Measurements from ENCODE around the gene CCDC50.

The CCDC50 gene

DNA sequence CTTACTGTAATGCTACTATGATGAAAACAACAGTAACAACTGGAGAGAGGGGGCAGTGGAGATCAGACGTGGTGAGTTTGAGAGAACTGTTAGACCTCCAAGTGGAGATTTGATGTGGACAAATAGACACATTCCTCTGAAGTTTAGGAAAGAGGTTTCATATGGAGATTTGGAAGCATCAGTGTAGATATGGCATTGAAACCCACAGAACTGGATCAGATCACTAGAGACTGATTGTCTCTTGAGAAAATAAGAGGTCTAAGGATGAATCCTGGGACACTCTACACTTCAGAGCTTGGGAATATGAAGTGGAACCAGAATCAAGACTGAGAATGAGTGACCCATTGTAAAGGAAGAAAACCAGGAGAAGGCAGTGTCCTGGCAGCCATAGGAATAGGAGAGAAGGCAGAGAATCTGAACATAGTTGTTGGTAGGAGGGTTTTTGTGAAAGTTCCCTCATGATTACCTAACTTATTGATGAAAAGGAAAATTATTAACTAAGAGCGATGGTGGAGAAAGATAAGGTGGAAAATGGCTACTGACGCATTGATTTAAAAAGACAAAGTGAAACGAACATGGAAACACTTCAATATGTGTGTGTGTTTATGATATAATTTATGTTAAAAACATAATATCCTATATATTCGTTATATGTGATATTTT is 102.1 kb downstream of the CCDC50 start:
- no peak for DNase-seq

GRCh38 chr3:191432162-191432561 is 103.0 kb downstream of the CCDC50 start:
- no peak for DNase-seq

DNA sequence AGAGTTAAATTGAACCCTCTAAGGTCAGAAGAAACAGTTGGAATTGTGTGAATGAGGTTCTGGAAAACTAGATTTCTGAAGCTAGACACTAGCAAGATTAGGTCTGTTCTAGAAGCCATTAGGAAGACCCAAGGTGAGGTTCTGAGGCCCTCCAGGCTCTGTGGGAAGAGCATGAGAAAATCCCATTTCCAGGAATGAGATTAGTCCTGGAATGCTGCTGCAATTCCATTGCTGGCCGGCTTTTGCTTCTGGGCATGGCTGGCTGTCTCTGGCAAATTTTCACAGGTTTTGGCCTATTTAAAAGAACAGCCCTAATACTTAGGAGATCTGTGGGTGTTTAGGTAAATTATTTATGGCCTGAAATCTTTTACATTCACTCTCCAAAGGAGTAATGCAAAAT is 104.8 kb downstream of the CCDC50 start:
- no peak for DNase-seq

- no peak for DNase-seq
Observed at GRCh38 chr3:191435981-191436380, 106.8 kb downstream of the CCDC50 start.

- DNase-seq: no peak
Observed at GRCh38 chr3:191438150-191438814, 109.1 kb downstream of the CCDC50 start.

DNA sequence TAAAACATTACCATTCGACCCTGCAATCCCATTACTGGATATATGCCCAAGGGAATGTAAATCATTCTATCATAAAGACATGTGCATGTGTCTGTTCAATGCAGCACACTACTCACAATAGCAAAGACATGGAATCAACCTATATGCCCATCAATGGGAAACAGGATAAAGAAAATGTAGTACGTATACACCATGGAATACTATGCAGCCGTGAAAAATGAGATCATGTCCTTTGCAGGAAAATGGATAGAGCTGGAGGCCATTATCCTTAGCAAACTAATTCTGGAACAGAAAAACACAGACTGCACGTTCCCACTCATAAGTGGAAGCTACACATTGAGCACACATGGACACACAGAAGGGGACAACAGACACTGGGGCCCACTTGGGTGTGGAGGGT is 111.3 kb downstream of the CCDC50 start:
- DNase-seq: no peak

- no peak for DNase-seq
Observed at GRCh38 chr3:191441687-191442086, 112.5 kb downstream of the CCDC50 start.

DNA sequence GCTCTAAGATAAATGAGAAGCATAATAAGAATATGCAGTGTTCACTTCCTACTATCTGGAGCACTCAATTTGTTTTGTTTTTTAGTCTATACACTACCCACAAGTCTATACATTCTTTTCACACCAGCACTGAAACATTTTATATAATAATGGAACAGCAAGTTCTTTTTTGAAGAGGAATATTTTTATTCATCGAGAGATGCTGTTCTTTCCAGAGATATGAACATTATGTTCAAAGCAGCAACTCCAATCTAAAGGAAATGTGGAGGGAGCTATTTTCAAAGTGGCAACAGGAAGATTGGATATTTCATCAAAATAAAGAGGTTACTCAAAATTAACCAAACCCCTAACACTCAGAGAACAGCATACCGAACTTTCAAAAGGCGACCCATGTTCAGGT is 115.4 kb downstream of the CCDC50 start:
- DNase-seq: no peak
